Measurements from ENCODE around the gene GOLGA7B. TPM values are rescaled to one million over a fixed set of nuclear protein-coding genes. Genes with fewer than 3 reads are reported as not detected.

GOLGA7B gene
- total and polyA plus RNA-seq, 2 of the 4 experiments (the other 2 are of a cell fraction) = not detected

DNA sequence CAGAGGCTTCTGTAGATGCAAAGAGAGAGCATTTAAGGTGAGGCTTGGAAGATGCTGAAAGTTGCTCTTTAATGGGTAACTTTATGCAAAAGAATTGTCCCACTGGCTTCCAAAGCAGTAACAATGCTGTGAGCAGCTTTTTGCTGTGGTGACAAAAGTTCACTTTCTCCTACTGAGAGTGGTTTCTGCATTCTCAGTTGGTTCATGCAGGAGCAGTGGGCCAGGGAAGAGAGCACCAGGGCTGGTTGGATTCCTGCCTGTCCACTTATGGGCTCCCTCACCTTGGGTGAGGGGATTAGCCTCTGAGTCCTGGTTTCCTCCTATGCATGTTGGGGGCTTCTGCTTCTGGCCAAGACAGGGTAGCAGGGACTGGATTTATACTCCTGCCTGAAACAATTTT lies 31.1 kb upstream of the GOLGA7B start:
- no peak overlapping the region for H3K14ac ChIP-seq (replicated peaks; ENCODE audit: low read depth, low read length)
- H2BK15ac ChIP-seq (ENCODE audit: low read depth, low read length) = no peak overlapping the region
- H3K27me3 ChIP-seq (ENCODE audit: control insufficient read depth, insufficient read depth, low read length) = peaks cover 45% of the 10 kb centered on the region
- no peak overlapping the region for H3K23ac ChIP-seq (ENCODE audit: low read depth, low read length)
- dilution Hi-C loops (cut with HindIII; ENCODE audit: low sequenced_read_pairs, unreplicated experiment) (no loop called here), intact Hi-C loops (cut with micrococcal nuclease) (no loop called here), in situ Hi-C loops (cut with MboI; ENCODE audit: low sequenced_read_pairs) (no loop called here)
- TF ChIP-seq, protein P1, sequence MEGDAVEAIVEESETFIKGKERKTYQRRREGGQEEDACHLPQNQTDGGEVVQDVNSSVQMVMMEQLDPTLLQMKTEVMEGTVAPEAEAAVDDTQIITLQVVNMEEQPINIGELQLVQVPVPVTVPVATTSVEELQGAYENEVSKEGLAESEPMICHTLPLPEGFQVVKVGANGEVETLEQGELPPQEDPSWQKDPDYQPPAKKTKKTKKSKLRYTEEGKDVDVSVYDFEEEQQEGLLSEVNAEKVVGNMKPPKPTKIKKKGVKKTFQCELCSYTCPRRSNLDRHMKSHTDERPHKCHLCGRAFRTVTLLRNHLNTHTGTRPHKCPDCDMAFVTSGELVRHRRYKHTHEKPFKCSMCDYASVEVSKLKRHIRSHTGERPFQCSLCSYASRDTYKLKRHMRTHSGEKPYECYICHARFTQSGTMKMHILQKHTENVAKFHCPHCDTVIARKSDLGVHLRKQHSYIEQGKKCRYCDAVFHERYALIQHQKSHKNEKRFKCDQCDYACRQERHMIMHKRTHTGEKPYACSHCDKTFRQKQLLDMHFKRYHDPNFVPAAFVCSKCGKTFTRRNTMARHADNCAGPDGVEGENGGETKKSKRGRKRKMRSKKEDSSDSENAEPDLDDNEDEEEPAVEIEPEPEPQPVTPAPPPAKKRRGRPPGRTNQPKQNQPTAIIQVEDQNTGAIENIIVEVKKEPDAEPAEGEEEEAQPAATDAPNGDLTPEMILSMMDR (conservative IDR thresholded peaks at IDR 0.05; ENCODE audit: low read depth, low read length) = no peak
- no peak for TF ChIP-seq POLR2A (IDR thresholded peaks at IDR 0.05; ENCODE audit: low read depth, low read length)
- no peak for TF ChIP-seq MXI1 (IDR thresholded peaks at IDR 0.05; ENCODE audit: borderline replicate concordance, low read depth, low read length)
- TF ChIP-seq BHLHE40 (IDR thresholded peaks at IDR 0.05; ENCODE audit: low read depth, low read length) = no peak
- TF ChIP-seq, protein P2, sequence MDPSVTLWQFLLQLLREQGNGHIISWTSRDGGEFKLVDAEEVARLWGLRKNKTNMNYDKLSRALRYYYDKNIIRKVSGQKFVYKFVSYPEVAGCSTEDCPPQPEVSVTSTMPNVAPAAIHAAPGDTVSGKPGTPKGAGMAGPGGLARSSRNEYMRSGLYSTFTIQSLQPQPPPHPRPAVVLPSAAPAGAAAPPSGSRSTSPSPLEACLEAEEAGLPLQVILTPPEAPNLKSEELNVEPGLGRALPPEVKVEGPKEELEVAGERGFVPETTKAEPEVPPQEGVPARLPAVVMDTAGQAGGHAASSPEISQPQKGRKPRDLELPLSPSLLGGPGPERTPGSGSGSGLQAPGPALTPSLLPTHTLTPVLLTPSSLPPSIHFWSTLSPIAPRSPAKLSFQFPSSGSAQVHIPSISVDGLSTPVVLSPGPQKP (IDR thresholded peaks at IDR 0.05; ENCODE audit: borderline replicate concordance, low read depth, low read length) = no peak
- TF ChIP-seq RCOR1 (IDR thresholded peaks at IDR 0.05; ENCODE audit: insufficient replicate concordance, low read length) = no peak
- no peak overlapping the region for H3K27ac ChIP-seq (ENCODE audit: insufficient read depth, low read length)
- H3K4me2 ChIP-seq (ENCODE audit: low read depth, low read length) = no peak overlapping the region
- no peak overlapping the region for H3K56ac ChIP-seq (ENCODE audit: extremely low read depth, insufficient read depth, low read length)
- no peak overlapping the region for H3K4me3 ChIP-seq (ENCODE audit: insufficient read depth, low read depth, low read length)
- POLR2A ChIA-PET (ENCODE audit: unreplicated experiment) = no interaction called here
- no peaks in the 10 kb centered on the region for H3K79me1 ChIP-seq (ENCODE audit: low read depth in 1 of 2, low read length in 2 of 2)
- no peak overlapping the region for H2BK120ac ChIP-seq (ENCODE audit: low read depth, low read length)
- no peak overlapping the region for H2AK5ac ChIP-seq (ENCODE audit: low read depth, low read length)
- H3K9ac ChIP-seq (ENCODE audit: low read depth, low read length) = no peak overlapping the region
- no peaks in the 10 kb centered on the region for H3K9me3 ChIP-seq (ENCODE audit: control insufficient read depth, insufficient read depth, low read length)
- DNase-seq = no peak
- no peak overlapping the region for H2AFZ ChIP-seq (replicated peaks; ENCODE audit: low read length, poor library complexity)
- no peak overlapping the region for H3K18ac ChIP-seq (ENCODE audit: low read depth, low read length)
- no peak overlapping the region for H2BK20ac ChIP-seq (ENCODE audit: low read depth, low read length)
- no peaks in the 10 kb centered on the region for H3K4me1 ChIP-seq (ENCODE audit: control insufficient read depth, insufficient read depth, low read length)
- no peak overlapping the region for H4K91ac ChIP-seq (ENCODE audit: insufficient read depth, low read depth, low read length)
- no peak overlapping the region for H2AK9ac ChIP-seq (replicated peaks; ENCODE audit: low read depth, low read length, poor library complexity)
- no peak overlapping the region for H2BK5ac ChIP-seq (ENCODE audit: low read depth, low read length, poor library complexity, severe bottlenecking)
- H4K20me1 ChIP-seq (ENCODE audit: insufficient read depth, low read length) = no peaks in the 10 kb centered on the region
- no peak overlapping the region for H3K4ac ChIP-seq (ENCODE audit: low read depth, low read length)
- H3K9me1 ChIP-seq (ENCODE audit: insufficient read depth, low read length) = no peaks in the 10 kb centered on the region
- H4K8ac ChIP-seq (ENCODE audit: low read depth in 2 of 2, low read length in 2 of 2) = no peak overlapping the region
- CTCF ChIA-PET = no interaction called here
- H3K36me3 ChIP-seq (ENCODE audit: control insufficient read depth, insufficient read depth, low read length) = no peaks in the 10 kb centered on the region
- BruUV-seq (replicated peaks) = no TSS peak
- no peak for ATAC-seq (ENCODE audit: low read depth)
- no peak overlapping the region for H4K5ac ChIP-seq (ENCODE audit: low read depth, low read length)
